ENCODE measurements around the gene PLPPR5. TPM values are rescaled to one million over a fixed set of nuclear protein-coding genes. Genes with fewer than 3 reads are reported as not detected.

PLPPR5 gene
- total and polyA plus RNA-seq, 2 of the 8 experiments (the other 6 are each of a cell fraction or from before 2014, with no cell fraction given): 1.9 to 5.6 TPM

DNA sequence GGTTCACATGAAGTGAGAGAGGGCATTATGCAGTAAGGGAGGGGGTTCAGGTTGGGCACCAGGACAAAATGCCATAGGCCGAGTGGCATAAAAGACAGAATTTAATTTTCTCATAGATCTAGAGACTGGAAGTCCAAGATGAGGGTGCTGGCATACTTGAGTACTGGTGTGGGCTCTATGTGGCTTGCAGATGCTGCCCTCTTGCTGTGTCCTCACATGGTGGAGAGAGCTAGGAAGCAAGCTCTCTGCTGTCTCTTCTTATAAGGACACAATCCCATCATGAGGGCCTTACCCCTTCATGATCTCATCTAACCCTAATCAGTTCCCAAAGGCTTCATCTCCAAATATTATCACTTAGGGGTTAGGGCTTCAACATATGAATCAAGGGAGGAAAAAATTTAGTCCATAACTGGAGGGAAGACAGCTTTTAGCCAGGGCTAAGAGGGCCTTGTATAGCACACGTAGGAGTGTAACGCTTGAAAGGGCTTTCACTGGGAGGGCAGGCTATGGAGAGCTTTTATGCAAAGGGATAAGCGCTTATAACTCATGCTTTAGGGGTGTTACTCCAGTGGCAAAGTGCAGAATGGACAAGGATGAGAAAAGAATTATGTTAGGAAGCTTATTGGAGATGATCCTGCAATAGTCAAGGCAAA lies 64.5 kb downstream of the PLPPR5 start:
- Histone ChIP-seq H3K9me3 (ENCODE audit: insufficient read depth in 2 of 2, low read depth in 1 of 2, low read length in 1 of 2) (no peaks in the 10 kb centered on the region), H2BK5ac (ENCODE audit: low read depth, low read length) (no peak overlapping the region), H2AFZ (ENCODE audit: low read length) (no peak overlapping the region), H3K18ac (ENCODE audit: extremely low read depth, low read length) (no peak overlapping the region), H3K79me1 (ENCODE audit: low read depth, low read length) (no peaks in the 10 kb centered on the region), H3K23me2 (ENCODE audit: low read depth, low read length) (no peaks in the 10 kb centered on the region), H2BK12ac (ENCODE audit: low read depth, low read length) (no peak overlapping the region), H3K4me2 (ENCODE audit: insufficient read depth in 1 of 2, low read depth in 2 of 2, low read length in 2 of 2) (no peak overlapping the region), H3K4ac (replicated peaks; ENCODE audit: insufficient read length, low read depth, low read length) (no peak overlapping the region), H3K4me1 (replicated peaks in 1 of 4; ENCODE audit: control insufficient read depth in 3 of 4, insufficient read depth in 4 of 4, low read length in 3 of 4) (no peaks in the 10 kb centered on the region), H2BK15ac (ENCODE audit: low read length) (no peak overlapping the region), H3K79me2 (ENCODE audit: control insufficient read depth in 1 of 2, insufficient read depth in 2 of 2, low read length in 2 of 2) (no peaks in the 10 kb centered on the region), H3K36me3 (ENCODE audit: control insufficient read depth in 2 of 4, insufficient read depth in 4 of 4, low read length in 3 of 4) (no peaks in the 10 kb centered on the region), H3K4me3 (ENCODE audit: extremely low read depth in 1 of 4, insufficient read depth in 2 of 4, low read depth in 3 of 4, low read length in 4 of 4) (no peak overlapping the region), H2BK120ac (replicated peaks; ENCODE audit: low read depth, low read length) (no peak overlapping the region), H3K56ac (replicated peaks; ENCODE audit: insufficient read length, low read depth, low read length) (no peak overlapping the region), H3K9ac (replicated peaks in 1 of 4; ENCODE audit: extremely low read depth in 1 of 4, low read depth in 3 of 4, low read length in 3 of 4) (no peak overlapping the region), H3K27ac (ENCODE audit: low read depth, low read length) (no peak overlapping the region), H2AK5ac (ENCODE audit: low read depth, low read length) (no peak overlapping the region), H4K20me1 (replicated peaks in 1 of 2; ENCODE audit: control insufficient read depth in 1 of 2, insufficient read depth in 2 of 2, low read length in 2 of 2) (no peaks in the 10 kb centered on the region), H2BK20ac (ENCODE audit: low read length) (no peak overlapping the region), H3K27me3 (replicated peaks in 1 of 4; ENCODE audit: control insufficient read depth in 3 of 4, extremely low read depth in 1 of 4, insufficient read depth in 3 of 4, low read length in 3 of 4) (peaks cover 0 to 1% (median 0%) of the 10 kb centered on the region in 4 experiments; a peak in 1 of 7 replicates), H4K5ac (ENCODE audit: insufficient read length, low read depth, low read length) (no peak overlapping the region), H3K23ac (ENCODE audit: insufficient read length) (no peak overlapping the region), H4K91ac (replicated peaks; ENCODE audit: insufficient read length, low read length) (no peak overlapping the region), H4K8ac (ENCODE audit: extremely low read depth, insufficient read depth, low read length) (no peak overlapping the region), H3K14ac (ENCODE audit: insufficient read length) (no peak overlapping the region)
- no peak for FAIRE-seq
- no peak for DNase-seq (ENCODE audit: low read depth in 1 of 2, low spot score in 2 of 2)
- ChIA-PET POLR2A (ENCODE audit: partially characterized antibody) (no interaction called here), CTCF (ENCODE audit: partially characterized antibody) (no interaction called here)
- 99% methylated on average over 4 of the region's 4 CpGs; no CpG with 5 or more reads in 1 of the 2 experiments for WGBS, 2 experiments (ENCODE audit: extremely low coverage in 1 of 2, insufficient coverage in 1 of 2, insufficient read length in 1 of 2, insufficient replicate concordance in 2 of 2, low coverage in 1 of 2, low lambda C conversion rate in 2 of 2, missing lambda C conversion rate in 1 of 2)
- TF ChIP-seq BRCA1 (IDR thresholded peaks at IDR 0.05; ENCODE audit: low read depth, low read length) (no peak), SP4 (IDR thresholded peaks at IDR 0.05; ENCODE audit: low read length) (no peak), ASH2L (IDR thresholded peaks at IDR 0.05; ENCODE audit: low read length) (no peak), GTF2F1 (IDR thresholded peaks at IDR 0.05; ENCODE audit: borderline replicate concordance, low read depth, low read length) (no peak), SIN3A (conservative IDR thresholded peaks at IDR 0.05 in 1 of 2, IDR thresholded peaks at IDR 0.05 in 1 of 2; ENCODE audit: low read depth in 1 of 2, low read length in 2 of 2) (no peak), SP1 (IDR thresholded peaks at IDR 0.05; ENCODE audit: low read depth, low read length) (no peak), SRF (IDR thresholded peaks at IDR 0.05; ENCODE audit: low read depth, low read length) (no peak), CHD2 (IDR thresholded peaks at IDR 0.05; ENCODE audit: low read length) (no peak), EP300 (IDR thresholded peaks at IDR 0.05; ENCODE audit: borderline replicate concordance in 1 of 2, low read depth in 2 of 2, low read length in 2 of 2) (no peak), PHF8 (conservative IDR thresholded peaks at IDR 0.05; ENCODE audit: low read depth, low read length) (no peak), RNF2 (IDR thresholded peaks at IDR 0.05; ENCODE audit: borderline replicate concordance, low read depth, low read length, missing control alignments, poor library complexity, severe bottlenecking) (no peak)
